Left hindlimb (tissue), 1 donor: ENCODE data around the gene IL1F10.
"Not testable (repeated sequence)": the region's sequence is repeated elsewhere in the genome, so short reads cannot be mapped to it uniquely, and the experiment has no call there.

Experiments
- DNase-seq: peaks from one replicate; pipeline ENCODE4 v3.0.0-alpha.2; 2018

IL1F10 gene

DNA sequence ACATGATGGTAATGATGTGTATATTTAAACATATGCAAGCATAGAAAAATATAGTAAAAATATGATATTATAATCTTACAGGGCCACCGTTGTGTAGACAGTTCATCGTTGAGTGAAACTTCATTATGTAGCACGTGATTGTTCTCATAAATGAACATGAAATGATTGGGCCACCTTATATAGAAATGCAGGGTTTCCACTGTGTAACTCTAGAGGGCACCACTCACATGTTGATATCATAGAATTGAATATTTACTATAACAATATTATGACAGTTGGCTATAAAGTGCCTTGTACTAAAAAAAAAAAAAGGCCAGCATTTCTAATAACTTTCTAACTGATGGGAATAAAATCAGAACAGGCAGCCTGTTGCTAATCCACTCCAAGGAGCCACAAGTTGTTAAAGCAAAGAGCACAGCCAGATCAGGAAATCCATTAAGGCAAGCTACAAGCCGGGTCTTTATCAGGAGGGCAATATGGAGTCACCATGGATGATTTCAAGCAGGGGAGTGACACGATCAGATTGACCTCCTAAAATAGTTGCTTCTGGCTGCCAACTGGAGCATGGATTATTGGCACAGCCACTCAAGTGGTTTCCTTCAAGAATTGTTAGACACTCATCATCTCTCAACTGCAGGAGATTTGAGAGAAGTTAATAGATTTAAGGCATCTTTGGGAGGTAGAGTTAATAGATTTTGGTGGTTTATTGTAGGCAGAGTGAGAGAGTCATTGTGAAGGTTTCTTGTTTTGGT lies 16.7 kb downstream of the IL1F10 start:
- DNase-seq: no peak

DNA sequence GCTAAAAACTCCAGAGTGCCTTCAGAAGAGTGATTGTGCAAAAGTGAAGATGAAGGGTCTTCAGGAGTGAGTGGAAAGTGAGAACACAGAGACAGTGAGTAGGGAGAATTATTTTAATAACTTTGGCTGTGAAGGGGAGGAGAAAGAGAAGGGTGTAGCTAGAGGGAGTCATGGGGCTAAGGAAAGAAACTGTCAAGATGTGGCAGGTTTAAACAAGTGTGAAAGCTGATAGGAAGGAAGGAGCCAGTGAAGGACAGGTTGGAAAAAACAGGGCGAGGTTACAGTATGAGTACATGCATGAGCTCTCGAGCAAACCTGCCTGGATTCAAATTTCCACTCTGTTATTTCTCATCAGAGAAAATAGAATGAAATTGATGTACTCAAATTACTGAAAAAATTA lies 17.8 kb downstream of the IL1F10 start:
- no peak for DNase-seq

DNA sequence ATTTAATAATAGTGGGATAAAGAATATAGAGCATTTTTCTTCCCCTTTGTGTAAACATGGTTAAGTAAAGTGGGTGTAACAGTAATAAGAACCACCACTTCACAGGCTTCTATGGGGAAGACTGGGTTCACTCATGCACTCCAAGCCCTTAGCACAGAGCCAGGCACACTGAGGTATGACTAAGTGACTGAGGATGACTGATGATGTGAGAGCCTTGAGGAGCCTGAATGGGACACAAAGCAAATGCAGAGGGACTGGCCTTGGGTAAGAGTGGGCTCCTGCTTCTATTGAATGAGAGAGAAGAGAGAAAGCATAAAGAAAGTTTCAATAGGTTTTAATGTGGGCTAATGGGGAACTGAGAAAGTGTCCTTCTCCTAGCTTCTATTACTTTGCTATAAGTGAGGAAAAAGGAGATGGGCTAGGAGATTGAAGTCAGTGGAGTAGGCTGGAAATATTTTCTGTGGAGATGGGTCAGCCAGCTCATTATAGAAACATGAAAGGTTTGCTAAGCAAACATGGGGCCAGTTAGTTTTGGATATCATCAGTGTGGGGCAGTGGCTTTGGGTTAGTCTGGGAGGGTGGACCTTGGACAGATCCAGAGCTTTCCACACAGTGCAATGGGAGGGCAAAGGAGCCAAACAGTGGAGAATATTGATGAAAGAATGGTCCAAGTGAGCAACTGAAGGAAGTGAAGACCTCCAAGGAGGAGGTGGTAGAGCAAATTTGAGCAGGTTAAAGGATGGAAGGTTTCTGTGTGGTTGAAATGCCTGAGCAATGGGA lies 20.6 kb downstream of the IL1F10 start:
- DNase-seq: no peak

DNA sequence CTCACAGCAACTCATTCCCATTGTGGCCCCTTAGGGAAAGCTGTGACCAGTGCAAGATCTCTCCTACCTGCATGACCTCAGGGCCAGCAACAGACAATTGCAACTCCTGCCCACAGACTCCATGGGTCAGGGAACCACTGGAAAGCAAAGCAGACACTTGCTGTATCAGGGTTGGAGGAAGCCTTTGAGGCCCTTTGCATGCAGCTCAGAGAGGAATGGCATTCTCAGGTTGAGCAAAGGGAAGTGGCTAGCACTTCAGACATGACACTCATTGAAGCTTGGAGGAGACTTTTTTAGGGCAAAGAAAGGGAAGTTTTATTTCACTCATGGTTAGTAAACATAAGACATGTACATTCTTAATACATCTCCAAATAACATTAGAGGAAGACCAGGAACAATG lies 22.1 kb downstream of the IL1F10 start:
- DNase-seq: no peak

DNA sequence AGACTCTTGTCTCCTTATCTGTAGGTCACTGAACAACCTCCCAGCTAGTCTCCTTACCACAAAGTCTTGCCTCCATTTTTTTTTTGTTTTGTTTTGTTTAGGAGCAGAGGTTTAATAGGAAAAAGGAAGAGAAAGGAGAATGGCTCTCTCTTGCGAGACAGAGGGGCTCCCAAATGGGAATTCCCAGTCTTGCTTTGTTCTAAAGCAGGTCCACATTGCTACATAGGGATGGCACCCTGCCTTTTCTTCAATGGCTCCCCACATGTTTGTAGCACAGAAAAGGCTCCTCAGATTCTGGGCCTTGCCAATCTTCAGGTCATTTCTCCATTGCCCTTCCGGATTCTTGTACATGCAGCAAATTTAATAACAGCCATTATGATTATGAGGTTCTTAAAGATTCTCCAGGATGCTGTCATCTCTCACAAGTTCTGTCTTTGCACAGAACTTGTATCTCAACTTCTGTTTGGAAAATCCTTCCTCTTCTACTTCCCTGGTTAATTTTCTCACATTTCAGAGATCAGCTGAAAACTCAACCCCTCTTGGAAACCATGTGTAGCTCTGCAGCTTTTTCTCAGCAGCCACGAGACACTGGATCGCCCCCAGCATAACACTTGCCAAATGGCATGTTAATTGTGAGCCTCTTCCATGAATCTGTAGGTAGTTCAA lies 23.6 kb downstream of the IL1F10 start:
- no peak for DNase-seq

DNA sequence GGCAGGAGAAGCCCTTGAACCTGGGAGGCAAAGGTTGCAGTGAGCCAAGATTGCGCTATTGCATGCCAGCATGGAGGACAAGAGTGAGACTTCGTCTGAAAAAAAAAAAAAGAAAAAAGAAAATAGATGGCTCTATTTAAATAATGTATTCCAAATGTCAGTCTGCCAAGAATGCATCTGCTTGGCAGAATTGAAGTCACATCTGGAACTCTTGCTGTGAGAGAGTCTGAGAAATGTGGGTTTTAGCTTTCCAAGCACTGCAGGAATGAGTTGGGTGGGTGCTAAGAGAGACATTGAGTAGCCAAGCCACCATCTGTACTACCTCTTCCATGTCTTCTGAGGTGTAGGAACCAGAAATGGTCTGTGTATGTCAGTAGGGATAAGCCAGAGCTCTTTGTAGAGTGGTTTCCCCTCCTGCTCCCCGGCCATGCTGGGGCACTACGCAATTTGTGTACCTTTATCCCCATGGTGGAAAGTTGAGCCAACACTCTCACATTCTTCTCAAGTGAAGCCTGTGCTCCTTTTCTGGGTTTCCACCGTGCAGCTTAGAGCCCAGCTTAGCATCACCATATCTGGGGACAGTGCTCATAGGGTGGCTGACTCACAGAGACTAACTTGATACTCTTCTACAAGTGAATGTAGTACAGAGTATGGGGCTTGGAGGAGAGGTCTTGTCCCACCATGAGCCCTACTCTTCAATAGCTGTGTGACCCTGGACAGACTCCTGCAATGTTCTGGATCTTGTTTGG lies 25.3 kb downstream of the IL1F10 start:
- no peak for DNase-seq

DNA sequence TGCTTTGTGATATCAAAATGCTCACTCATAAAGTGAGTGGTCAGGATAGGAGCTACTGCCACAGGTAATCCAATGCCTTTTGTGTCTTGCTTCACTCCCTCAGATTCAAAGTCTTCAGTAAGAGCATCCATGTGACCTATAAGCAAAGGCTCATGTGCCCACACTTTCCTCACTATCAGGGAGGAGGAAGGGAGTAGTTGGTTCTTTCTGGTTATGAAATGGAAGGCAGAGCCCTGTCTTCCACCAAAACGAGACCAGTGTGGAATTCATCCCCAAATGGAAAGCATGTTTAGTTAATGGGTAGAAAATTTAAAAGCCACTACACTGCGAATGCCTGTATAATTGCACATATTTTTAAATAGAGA lies 25.8 kb downstream of the IL1F10 start:
- DNase-seq: no peak

DNA sequence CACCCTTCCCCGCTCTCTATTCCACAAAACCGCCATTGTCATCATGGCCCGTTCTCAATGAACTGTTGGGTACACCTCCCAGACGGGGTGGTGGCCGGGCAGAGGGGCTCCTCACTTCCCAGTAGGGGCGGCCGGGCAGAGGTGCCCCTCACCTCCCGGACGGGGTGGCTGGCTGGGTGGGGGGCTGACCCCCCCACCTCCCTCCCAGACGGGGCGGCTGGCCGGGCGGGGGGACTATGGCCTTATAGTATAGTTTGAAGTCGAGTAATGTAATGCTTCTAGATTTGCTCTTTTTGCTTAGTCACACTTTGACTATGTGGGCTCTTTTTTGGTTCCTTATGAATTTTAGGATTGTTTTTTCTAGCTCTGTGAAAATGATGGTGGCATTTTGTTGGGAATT lies 28.5 kb downstream of the IL1F10 start:
- not testable (repeated sequence) for DNase-seq

DNA sequence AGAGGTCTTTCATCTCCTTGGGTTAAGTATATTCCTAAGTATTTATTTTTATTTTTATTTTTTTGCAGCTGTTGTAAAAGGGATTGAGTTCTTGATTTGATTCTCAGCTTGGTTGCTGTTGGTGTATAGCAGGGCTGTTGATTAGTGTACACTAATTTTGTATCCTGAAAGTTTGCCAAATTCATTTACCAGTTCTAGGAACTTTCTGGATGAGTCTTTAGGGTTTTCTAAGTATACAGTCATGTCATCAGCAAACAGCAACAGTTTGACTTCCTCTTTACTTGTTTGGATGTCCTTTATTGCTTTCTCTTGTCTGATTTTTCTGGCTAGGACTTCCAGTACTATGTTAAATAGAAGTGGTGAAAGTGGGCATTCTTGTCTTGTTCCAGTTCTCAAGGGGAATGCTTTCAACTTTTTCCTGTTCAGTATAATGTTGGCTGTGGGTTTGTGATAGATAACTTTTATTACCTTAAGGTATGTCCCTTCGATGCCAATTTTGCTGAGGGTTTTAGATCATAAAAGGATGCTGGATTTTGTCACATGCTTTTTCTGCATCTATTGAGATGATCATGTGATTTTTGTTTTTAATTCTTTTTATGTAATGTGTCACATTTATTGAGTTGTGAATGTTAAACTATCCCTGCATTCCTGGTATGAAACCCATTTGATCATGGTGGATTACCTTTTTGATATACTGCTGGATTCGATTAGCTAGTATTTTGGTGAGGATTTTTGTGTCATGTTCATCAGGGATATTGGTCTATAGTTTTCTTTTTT lies 29.3 kb downstream of the IL1F10 start:
- not testable (repeated sequence) for DNase-seq

DNA sequence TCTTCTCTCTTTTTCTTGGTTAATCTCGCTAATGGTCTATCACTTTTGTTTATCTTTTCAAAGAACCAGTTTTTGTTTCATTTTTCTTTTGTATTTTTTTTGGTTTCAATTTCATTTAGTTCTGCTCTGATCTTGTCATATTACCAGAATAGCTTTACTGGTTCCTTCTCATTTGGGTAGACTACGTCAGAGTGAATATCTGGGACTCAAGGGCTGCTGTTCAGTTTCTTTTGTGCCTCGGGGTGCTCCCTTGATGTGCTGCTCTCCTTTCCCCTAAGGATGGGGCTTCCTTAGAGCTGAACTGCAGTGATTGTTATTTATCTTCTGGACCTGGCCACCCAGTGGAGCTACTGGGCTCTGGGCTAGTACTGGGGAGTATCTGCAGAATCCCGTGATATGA lies 30.3 kb downstream of the IL1F10 start:
- no peak for DNase-seq

DNA sequence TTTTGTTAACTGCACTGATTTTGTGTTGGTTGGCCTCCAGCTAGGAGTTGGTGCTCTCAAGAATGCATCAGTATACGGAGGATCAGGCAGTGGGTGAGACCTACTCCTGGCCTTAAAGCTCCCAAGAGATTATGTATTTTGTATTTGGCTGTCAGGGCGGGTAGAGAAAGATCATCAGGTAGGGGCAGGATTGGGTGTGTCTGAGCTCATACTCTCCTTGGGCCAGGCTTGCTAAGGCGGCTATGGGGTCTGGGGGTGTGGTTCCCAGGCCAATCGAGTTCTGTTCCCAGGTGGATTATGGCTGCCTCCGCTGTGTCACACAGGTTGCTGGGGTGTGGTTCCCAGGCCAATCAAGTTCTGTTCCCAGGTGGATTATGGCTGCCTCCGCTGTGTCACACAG lies 30.8 kb downstream of the IL1F10 start:
- no peak for DNase-seq

DNA sequence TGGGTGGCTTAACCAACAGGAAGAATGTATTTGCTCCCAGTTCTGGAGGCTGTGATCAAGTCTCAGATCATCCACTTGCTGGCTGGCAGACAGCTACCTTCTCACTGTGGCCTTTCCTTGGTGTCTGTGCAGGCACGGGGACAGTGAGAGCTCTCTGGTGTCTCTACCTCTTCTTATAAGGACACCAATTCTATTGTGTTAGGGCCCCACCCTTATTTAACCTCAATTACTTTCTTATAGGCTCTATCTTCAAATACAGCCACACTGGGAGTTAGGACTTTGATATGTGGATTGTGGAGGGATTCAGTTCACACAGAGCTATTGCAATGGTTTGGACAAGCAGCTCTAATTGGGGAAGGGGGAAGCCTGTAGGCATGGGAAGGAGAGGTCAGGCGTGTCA lies 34.4 kb downstream of the IL1F10 start:
- no peak for DNase-seq

DNA sequence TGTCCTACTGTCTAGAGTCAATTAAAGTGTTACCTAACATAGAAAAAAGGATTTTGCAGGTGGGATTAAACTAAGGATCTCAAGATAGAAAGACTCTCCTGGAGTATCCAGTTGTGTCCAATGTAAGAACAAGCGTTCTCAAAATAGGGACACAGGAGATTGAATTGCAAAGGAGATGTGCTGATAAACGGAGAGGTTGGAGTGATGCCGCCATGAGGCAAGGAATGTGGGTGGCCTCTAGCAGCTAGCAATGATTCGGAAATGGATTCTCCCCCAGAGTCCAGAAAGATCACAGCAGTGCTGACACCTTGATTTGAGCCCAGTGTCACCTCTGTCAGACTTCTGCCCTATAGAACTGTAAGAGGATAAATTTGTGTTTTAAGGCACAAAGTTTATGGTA lies 35.5 kb downstream of the IL1F10 start:
- DNase-seq: no peak

DNA sequence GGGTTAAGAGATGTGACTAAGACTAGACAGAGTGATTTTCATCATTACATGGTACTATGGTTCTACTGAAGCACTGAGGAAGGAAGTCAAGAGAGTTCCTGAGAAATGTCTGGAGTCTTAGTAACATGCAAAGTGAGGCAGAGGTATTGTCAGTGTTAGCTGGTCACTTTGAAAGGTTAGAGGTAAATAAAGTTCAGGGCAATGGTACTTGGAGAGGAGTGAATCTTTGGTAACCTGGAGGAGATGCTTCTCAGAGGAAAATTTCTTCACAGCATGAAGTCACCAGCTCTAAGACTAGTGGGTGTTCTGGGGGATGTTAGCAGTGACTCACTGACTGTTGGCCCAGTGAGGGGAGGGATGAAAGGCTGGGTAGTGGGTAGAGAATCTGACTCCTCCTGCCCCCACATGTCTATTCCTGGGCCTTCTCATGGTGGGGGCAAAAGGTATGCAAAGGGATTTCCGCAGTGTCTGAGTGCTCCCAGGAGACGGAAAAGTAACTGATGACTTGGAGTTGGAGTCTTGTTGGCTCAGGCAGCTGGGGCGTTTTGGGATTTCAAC lies 36.4 kb downstream of the IL1F10 start:
- DNase-seq: no peak

DNA sequence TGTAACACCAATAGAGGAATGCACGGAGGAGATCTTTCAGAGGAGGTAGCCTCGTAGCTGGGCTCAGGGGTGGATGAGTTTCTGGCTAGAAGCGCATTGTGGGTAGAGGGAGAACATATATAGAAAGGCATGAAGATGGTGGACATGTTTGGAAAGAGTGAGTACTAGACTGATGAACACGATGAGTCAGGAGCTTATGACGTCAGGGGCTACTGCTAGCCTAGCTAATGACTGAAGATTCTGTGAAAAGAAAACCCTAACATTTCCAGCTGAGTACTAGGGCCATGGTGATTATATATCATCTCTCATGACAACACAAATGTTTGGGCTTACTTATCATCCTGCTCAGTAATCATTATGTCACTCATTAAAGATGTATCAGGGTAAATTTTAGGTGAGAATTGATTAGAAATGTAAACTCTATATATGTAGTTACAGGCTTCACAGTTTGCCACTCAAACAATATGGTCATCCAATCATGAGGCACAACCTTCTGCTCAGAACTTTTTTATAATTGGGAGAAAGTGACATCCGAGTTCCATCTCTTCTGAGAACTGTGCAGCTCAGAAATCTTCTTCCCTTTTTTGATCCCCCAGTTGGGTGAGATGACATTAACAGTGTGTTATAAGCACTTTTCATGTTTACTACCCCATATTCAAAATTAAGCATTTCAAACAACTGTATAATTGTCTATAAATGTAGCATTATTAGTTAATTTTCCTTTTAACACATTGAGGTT lies 37.4 kb downstream of the IL1F10 start:
- no peak for DNase-seq

DNA sequence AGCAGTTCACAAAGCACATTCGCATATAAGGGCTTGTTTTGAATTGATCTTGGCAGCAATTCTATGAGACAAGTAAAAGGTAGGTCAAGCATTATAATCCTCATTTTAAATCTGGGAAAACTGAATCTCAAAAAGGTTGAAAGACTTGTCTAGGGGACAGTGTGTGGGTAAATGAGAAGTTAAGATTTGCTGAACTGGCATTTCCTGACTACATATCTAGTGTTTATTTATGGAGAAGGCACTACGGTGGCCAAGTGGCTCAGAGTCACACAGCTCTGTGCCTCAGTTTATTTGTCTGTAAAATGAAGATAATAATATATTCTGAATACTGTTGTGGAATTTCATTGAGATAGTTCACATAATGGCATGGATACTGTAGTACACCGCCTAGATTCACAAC lies 43.4 kb downstream of the IL1F10 start:
- no peak for DNase-seq

DNA sequence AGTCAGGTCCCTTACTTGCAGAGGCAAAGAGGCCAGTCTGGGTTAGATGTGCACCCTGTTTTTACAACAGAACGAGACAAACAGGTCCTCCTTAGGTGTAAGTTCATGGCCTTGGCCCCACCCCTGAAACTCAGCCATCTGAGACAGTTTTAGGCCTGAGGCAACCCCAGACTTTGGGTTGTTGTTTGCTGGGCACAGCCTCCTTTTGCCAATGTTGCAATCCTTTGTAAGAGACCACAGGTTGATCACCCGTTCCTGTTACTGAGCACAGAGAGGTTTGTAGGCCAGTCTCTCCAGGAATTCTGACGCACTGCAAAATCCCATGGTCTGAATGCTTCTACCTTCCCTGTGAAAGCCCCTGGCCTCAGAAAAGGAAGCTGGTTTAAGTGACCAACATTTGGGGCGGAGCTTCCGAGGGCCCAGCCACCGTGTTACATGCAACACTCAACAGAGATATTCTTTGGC lies 44.1 kb downstream of the IL1F10 start:
- DNase-seq: no peak

DNA sequence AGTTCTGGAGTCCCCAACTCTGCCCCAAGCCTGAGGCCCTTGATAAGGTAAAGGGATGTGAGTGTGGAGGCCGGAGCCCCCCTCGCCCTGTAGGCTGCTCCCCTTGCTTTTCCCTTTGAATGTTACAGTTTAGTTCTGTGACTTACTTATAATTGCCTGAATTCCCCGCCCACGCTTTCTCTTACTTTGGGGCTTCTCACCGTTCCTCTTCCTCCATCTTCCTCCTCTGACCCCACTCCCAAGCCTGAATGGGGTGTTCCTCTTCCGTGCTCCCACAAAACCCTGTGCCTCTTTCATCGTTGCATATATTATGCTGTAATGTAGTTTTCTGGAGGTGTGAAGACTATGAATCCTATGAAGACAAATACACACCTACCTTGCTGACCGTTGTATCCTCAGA lies 44.7 kb downstream of the IL1F10 start:
- DNase-seq: no peak

DNA sequence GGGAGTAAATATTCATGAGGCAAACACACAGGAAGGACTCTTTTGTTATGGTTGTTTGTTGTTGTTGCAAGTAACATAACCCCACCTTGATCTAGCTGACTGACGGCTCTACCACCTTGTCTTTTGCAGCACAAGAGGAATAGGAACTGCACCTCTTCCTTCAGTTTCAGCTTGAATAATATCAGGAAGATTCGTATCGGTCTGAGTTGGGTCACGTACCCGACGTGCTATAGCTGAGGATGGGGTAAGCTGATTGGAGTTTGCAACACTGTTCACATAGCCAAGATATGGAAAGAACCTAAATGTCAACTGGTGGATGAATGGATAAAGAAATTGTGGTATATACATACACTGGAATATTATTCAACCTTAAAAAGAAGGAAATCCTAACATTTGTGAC lies 45.1 kb downstream of the IL1F10 start:
- DNase-seq: no peak

DNA sequence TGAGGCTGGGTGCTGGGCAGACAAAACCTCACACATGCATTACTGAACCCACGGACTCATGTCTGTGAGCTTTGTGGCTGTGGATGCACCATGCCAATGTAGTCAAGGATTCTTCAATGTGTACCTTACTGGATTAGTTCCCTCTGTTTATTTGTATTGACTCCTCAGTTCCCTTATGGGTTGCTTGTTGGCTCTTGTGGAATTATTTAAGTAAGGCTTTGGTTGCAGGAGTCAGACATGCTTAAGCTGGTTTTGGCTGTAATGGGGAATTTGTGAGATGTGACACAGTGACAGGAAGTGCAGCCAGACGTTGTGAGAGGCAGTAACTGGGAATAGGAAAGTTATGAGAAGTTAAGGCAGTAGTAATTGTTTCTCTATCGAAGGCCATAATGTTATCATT lies 46.0 kb downstream of the IL1F10 start:
- no peak for DNase-seq

DNA sequence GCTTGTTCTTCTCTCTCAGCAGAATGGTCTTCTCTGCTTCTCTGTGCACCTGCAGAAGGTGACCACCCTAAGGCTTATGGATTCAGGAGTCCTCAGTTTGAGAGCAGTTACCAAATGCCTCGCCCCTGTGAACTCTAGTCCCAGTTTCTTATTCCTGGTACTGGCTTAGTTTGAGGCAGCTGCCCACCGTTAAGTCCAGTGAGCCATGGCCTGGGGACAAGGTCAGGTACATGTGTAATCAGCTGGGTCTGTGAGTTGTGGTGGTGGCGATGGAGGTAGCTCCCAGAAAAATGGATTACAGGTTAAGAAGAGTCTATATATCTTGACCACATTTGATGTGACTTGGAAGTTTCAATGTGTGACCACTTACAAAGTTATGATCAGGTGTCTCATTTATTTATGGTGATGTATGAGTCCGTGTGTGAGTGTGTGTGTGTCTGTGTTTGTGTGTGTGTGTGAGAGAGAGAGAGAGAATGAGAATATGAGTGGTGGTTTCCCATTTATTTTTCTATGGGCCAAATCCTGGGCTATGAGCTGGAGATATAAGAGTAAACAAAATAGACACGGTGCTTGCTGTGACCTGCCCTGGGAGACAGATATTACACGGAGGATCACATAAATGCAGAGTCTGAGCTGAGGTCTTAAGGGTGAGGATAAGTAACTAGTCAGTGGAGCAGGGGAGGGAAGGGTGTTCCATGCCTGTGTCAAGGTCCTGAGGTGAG lies 46.6 kb downstream of the IL1F10 start:
- no peak for DNase-seq
